ENCODE results near the gene NEK7. TPM values are rescaled to one million over a fixed set of nuclear protein-coding genes. Genes with fewer than 3 reads are reported as not detected.

NEK7 gene
- total RNA-seq, 1 donor from 2014 or later, result 98.1 TPM

DNA sequence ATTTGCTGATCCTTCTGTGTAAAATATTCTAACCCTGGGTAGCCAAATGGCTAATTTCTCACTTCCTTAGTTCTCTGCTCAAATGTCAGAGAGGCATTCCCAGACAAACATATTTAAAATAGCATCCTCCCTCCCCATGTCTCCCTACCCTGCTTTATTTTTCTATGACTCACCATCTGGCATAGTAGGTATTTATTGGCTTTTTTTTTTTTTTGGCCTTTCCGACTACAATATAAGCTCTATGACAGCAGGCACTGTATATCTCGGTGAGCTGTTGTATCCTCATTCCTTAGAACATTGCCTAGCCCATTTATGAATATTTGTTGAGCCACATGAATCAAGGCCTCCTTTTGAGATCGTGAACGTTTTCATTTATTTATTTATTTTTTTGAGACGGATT, 1.5 kb upstream of the NEK7 start:
- Histone ChIP-seq H3K4me1 (peaks cover 23% of the 10 kb centered on the region), H3K27ac (no peak overlapping the region), H3K4me3 (no peak overlapping the region), H3K9me3 (no peaks in the 10 kb centered on the region), H3K36me3 (no peaks in the 10 kb centered on the region), H3K27me3 (ENCODE audit: low read depth) (no peaks in the 10 kb centered on the region)
- DNase-seq (no peak), ATAC-seq (no peak)
- TF ChIP-seq, protein P1, sequence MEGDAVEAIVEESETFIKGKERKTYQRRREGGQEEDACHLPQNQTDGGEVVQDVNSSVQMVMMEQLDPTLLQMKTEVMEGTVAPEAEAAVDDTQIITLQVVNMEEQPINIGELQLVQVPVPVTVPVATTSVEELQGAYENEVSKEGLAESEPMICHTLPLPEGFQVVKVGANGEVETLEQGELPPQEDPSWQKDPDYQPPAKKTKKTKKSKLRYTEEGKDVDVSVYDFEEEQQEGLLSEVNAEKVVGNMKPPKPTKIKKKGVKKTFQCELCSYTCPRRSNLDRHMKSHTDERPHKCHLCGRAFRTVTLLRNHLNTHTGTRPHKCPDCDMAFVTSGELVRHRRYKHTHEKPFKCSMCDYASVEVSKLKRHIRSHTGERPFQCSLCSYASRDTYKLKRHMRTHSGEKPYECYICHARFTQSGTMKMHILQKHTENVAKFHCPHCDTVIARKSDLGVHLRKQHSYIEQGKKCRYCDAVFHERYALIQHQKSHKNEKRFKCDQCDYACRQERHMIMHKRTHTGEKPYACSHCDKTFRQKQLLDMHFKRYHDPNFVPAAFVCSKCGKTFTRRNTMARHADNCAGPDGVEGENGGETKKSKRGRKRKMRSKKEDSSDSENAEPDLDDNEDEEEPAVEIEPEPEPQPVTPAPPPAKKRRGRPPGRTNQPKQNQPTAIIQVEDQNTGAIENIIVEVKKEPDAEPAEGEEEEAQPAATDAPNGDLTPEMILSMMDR (IDR thresholded peaks at IDR 0.05), result no peak
- intact Hi-C loops (cut with DNase I), result no loop called here

DNA sequence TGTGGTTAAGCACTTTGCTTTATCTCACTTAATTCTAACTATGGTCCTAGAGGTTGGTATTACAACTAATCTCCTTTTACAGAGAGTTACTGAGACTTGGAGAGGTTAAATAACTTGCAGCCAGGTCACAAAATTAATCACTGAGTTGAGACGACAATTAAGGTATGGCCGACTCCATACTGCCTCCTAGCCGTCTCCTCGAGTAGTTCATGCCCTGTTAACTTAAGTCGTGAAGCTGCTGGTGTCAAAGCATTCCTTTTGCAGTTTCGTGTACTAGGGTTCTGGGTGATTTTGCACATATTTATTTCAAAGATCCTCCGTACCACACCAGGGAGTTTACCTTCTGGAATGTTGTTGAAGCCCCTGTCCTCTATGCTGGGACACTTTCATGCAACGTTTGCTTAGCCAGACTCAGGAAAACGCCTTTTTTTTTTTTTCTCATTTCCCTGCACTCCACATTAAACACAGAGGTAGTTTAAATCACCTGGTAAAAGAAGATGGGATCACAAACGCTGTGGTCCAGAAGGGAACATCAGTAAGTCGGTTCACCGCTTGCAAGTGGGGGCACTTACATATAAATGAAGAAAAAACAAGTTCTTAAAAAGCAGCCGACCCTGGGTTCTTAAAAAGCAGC, 570 bp upstream of the NEK7 start:
- intact Hi-C loops (cut with DNase I), result no loop called here
- peak overlapping the region; percentile 86 for H3K4me3 ChIP-seq
- no peaks in the 10 kb centered on the region for H3K36me3 ChIP-seq
- no peaks in the 10 kb centered on the region for H3K27me3 ChIP-seq (ENCODE audit: low read depth)
- ATAC-seq (peak; percentile 62 to 72), DNase-seq (peak; percentile 58)
- peak overlapping the region; percentile 97 for H3K27ac ChIP-seq
- H3K4me1 ChIP-seq, result peaks cover 28% of the 10 kb centered on the region
- TF ChIP-seq, protein P1 (IDR thresholded peaks at IDR 0.05), result peak; percentile 77
- H3K9me3 ChIP-seq, result no peaks in the 10 kb centered on the region

DNA sequence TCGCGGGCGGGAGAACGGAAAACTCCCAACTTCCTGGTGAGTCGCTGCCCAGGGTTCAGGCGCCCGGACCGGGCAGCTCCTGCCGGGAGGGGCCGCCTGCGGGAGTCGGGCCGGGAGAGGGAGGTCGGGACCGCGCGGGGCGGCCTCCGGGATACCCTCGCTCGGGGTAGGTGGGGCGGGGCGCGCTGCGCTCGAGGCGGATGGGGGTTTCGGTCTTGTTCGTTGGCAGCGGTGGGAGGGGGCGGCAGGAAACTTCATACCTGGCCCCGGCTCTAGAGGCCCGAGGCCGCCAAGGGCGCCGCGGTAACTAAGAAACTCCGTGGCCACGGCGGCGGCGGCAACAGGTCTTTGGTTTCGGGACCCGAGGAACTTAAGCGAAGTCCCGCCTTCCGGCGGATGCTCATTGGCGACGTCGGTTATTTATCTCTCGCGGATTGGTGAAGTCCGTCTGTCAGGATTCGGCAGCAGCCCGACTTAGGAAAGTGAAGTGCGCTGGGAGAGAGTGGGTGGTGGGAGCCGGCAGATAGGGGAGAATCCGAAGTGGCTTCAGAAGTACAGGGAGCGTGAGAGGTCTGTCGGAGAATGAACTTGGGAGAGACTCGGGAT, 546 bp downstream of the NEK7 start:
- Histone ChIP-seq H3K36me3 (no peaks in the 10 kb centered on the region), H3K4me1 (peaks cover 32% of the 10 kb centered on the region), H3K4me3 (peak overlapping the region; percentile 86), H3K9me3 (no peaks in the 10 kb centered on the region), H3K27me3 (ENCODE audit: low read depth) (no peaks in the 10 kb centered on the region), H3K27ac (peak overlapping the region; percentile 97)
- TF ChIP-seq, protein P1 (IDR thresholded peaks at IDR 0.05), result no peak
- DNase-seq (peak; percentile 94), ATAC-seq (peak; percentile 78 to 87)
- intact Hi-C loops (cut with DNase I), result no loop called here

DNA sequence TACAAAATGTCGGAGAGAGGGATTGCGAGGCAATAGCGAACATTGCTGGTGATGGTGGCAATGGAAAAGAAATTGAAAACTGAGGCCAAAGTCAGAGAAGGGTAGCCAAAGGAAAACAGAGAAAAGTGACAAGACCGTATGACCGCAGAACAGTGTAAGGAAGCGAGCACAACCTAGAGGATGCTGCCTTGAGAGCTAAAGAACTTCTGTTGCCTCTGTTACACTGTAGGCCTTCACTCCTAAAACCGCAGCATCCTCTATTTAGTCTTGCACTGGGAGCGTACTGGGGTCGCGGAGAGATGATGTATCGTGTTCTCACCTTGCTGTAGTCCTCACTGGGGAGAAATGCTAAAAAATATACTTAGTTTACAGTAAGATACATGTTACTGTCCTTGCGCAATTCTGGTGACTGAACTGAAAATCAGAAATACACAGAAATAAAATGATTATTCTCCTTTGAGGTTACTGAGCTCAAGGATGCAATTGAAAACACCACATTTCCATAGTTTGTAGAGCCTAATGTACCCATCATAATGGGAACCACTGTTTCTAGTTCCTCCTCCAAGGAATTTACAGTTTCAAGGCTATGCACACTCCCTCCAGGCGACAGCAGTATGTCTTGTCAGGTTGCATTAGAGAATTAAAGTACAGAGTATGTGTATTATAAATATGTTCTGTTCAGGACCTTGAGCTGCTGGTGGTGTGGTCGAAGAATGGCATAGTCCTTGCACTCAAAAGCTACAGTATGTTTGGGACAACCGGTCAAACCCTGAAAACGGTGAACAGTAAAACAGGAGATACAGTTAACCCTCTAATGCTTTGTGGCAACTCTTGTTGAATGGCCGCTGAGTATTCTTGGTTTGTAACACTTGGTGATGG, 1.3 kb downstream of the NEK7 start:
- Histone ChIP-seq H3K27me3 (ENCODE audit: low read depth) (no peaks in the 10 kb centered on the region), H3K27ac (peak overlapping the region; percentile 97), H3K36me3 (no peaks in the 10 kb centered on the region), H3K9me3 (no peaks in the 10 kb centered on the region), H3K4me1 (peaks cover 39% of the 10 kb centered on the region), H3K4me3 (peak overlapping the region; percentile 86)
- intact Hi-C loops (cut with DNase I), result no loop called here
- DNase-seq, result no peak
- TF ChIP-seq, protein P1 (IDR thresholded peaks at IDR 0.05), result no peak
- peak in 1 of 2 donors; percentile 11 for ATAC-seq

DNA sequence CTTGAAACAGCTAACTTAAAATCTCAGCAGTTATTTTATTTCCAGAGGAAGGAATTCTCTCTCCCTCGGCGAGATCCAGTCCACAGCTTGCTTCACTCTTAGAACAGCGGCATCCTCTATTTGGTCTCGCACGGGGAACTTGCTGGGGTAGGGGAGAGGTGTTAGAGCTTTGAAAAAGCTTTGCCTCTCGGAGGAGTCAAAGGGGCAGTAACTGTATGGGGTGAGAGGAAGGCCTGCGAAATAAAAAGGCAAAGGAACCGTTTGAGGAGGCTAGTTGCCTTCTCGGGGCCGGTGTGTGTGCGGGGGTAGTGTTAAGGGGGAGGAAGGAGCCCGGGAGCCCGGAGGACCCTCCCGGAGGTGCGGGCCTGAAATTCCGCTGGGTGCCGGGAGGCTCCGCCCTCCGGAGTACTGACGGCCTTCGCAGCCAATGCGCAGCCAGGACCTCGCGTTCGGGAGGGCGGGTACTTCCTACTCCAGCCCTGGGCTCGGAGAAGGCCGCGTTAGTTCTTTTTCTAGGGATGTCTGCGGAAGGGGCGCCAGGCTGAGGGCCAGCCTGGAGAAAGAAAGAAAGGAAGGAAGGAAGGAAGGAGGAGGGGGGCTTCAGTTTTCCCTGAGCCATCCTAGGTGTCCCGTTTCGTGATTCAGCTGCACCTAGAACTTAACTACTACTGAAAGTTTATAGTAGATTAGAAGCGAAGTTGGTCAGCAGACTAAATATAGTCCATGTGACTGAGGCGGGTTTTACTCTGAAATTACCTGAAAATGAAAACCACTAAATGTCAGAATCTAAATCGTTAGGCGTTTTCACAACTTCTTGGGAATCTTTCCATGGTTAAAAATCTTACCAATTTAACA, 2.2 kb downstream of the NEK7 start:
- no peaks in the 10 kb centered on the region for H3K9me3 ChIP-seq
- peak overlapping the region; percentile 97 for H3K27ac ChIP-seq
- H3K27me3 ChIP-seq (ENCODE audit: low read depth), result no peaks in the 10 kb centered on the region
- peak; percentile 88 to 92 for ATAC-seq
- H3K4me3 ChIP-seq, result peak overlapping the region; percentile 86
- intact Hi-C loops (cut with DNase I), result no loop called here
- TF ChIP-seq, protein P1 (IDR thresholded peaks at IDR 0.05), result no peak
- peaks cover 42% of the 10 kb centered on the region for H3K4me1 ChIP-seq
- H3K36me3 ChIP-seq, result no peaks in the 10 kb centered on the region
- peak; percentile 93 for DNase-seq

Measured in lower lobe of right lung (tissue), 2 donors.